SK-N-SH treated with all-trans-retinoic acid at 6 μM for 48 hours (cell line): ENCODE data around the gene CALY.

ENCODE experiments used
- ATAC-seq: fragments of 200-7000 bp; cut with Tn5 transposase; 3 replicates; pipeline ENCODE4 v1.9.1; 2020; ENCODE audit warnings: mild to moderate bottlenecking, moderate library complexity
- ARNTL ChIP-seq: fragments of 450-650 bp; formaldehyde crosslinking; IDR thresholded peaks from 2 replicates; pipeline ENCODE4 v1.5.0; 2020; ENCODE audit warnings: low read depth, mild to moderate bottlenecking, moderate library complexity, borderline replicate concordance
- BACH2 ChIP-seq: fragments of 250-450 bp; sonication (Bioruptor Pico); IDR thresholded peaks from 2 replicates; pipeline ENCODE4 v1.9.0; 2021; ENCODE audit warnings: mild to moderate bottlenecking, borderline replicate concordance
- CSDC2 ChIP-seq: fragments of 250-450 bp; sonication (Bioruptor Pico); IDR thresholded peaks from 2 replicates; pipeline ENCODE4 v1.5.0; 2020; ENCODE audit warnings: mild to moderate bottlenecking, moderate library complexity
- ESRRG ChIP-seq: fragments of 250-450 bp; sonication (Bioruptor Pico); IDR thresholded peaks from 2 replicates; pipeline ENCODE4 v1.6.1; 2021; ENCODE audit warnings: mild to moderate bottlenecking
- ISL1 ChIP-seq: fragments of 250-450 bp; sonication (Bioruptor Pico); IDR thresholded peaks from 2 replicates; pipeline ENCODE4 v2.1.2; 2022; ENCODE audit warnings: mild to moderate bottlenecking, moderate library complexity
- OSR1 ChIP-seq: fragments of 250-450 bp; sonication (Bioruptor Pico); IDR thresholded peaks from 2 replicates; pipeline ENCODE4 v1.8.0; 2022; ENCODE audit warnings: moderate library complexity, mild to moderate bottlenecking, inconsistent platforms
- PPARA ChIP-seq: fragments of 250-450 bp; sonication (Bioruptor Pico); IDR thresholded peaks from 2 replicates; pipeline ENCODE4 v1.5.0; 2020; ENCODE audit warnings: mild to moderate bottlenecking, borderline replicate concordance
- RARB ChIP-seq: fragments of 250-450 bp; sonication (Bioruptor Pico); IDR thresholded peaks from 2 replicates; pipeline ENCODE4 v1.8.0; 2021; ENCODE audit warnings: mild to moderate bottlenecking, moderate library complexity
- SNAI2 ChIP-seq: fragments of 250-450 bp; sonication (Bioruptor Pico); IDR thresholded peaks from 2 replicates; pipeline ENCODE4 v1.5.0; 2020; ENCODE audit warnings: mild to moderate bottlenecking, moderate library complexity
- TCF4 ChIP-seq: fragments of 250-450 bp; sonication (Bioruptor Pico); IDR thresholded peaks from 2 replicates; pipeline ENCODE4 v1.8.0; 2021; ENCODE audit warnings: mild to moderate bottlenecking, moderate library complexity, borderline replicate concordance
- TSHZ2 ChIP-seq: fragments of 250-450 bp; sonication (Bioruptor Pico); IDR thresholded peaks from 2 replicates; pipeline ENCODE4 v1.5.0; 2020; ENCODE audit warnings: mild to moderate bottlenecking, moderate library complexity
- ZC3H10 ChIP-seq: fragments of 250-450 bp; sonication (Bioruptor Pico); IDR thresholded peaks from 2 replicates; pipeline ENCODE4 v1.5.1; 2021; ENCODE audit warnings: mild to moderate bottlenecking, moderate library complexity
- ZFP30 ChIP-seq: fragments of 450-650 bp; formaldehyde crosslinking; IDR thresholded peaks from 2 replicates; pipeline ENCODE4 v1.5.0; 2022; ENCODE audit warnings: mild to moderate bottlenecking, moderate library complexity
- TF ChIP-seq, protein P1 (sequence below): fragments of 250-450 bp; sonication (Bioruptor Pico); IDR thresholded peaks from 2 replicates; pipeline ENCODE4 v1.5.1; 2020; ENCODE audit warnings: low read depth, mild to moderate bottlenecking, moderate library complexity
- TF ChIP-seq, protein P2 (sequence below): fragments of 250-450 bp; sonication (Bioruptor Pico); IDR thresholded peaks from 2 replicates; pipeline ENCODE4 v1.5.1; 2021; ENCODE audit warnings: mild to moderate bottlenecking, moderate library complexity
- TF ChIP-seq, protein P3 (sequence below): fragments of 250-450 bp; sonication (Bioruptor Pico); IDR thresholded peaks from 2 replicates; pipeline ENCODE4 v1.8.0; 2021; ENCODE audit warnings: low read depth, mild to moderate bottlenecking, moderate library complexity, borderline replicate concordance
- TF ChIP-seq, protein P4 (sequence below): fragments of 250-450 bp; sonication (Bioruptor Pico); IDR thresholded peaks from 2 replicates; pipeline ENCODE4 v1.8.0; 2020; ENCODE audit warnings: mild to moderate bottlenecking, moderate library complexity, borderline replicate concordance

Gene CALY

DNA sequence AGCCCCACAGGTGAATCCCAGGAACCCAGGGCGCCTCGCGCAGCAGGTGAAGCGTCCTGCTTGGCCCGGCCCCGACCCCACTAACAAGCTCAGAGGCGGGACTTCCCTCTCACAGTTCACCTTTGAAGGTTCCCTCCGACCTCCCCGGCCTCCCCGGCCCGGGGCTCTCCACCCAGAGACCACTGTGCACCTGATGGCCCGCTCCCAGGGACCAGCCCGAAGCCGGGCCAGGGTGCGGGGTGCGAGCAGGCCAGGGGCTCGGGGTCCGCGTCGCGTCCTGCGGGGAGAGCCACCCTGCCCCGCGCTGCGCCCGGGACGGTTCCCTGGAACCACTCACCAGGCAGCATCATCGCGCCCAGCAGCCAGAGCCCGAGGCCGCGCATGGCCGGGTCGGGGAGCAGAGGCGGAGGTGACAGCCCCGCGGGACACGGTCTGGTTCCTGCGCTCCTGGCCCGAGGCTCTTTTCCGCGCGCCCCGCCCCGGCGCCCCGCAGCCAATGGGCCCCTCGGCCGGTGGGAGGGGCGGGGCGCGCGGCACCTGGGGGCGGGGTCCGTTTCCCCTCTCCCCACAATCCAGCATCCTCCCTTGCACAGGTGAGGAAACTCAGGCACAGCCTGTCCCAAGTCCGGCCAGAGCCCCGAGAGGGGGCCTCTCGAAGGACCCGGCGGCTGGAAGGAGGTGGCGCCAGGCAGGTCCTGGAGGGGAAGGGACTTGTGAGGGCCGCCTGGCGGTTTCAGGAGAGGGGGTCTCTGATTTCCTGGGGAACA lies 60.1 kb downstream of the CALY start, which contains the start of gene ADAM8:
Gene ADAM8, minus strand, starts transcription at position 434 of the 767 bp plus-strand sequence. Its CDS starts 51 bp downstream, at position 383.
- peak; percentile 45 for ATAC-seq
- TF ChIP-seq, protein P1, sequence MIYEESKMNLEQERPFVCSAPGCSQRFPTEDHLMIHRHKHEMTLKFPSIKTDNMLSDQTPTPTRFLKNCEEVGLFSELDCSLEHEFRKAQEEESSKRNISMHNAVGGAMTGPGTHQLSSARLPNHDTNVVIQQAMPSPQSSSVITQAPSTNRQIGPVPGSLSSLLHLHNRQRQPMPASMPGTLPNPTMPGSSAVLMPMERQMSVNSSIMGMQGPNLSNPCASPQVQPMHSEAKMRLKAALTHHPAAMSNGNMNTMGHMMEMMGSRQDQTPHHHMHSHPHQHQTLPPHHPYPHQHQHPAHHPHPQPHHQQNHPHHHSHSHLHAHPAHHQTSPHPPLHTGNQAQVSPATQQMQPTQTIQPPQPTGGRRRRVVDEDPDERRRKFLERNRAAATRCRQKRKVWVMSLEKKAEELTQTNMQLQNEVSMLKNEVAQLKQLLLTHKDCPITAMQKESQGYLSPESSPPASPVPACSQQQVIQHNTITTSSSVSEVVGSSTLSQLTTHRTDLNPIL, result no peak
- TF ChIP-seq ZC3H10 (CRISPR knock-in tag) (no peak), SNAI2 (CRISPR knock-in tag) (no peak), BACH2 (CRISPR knock-in tag) (no peak), OSR1 (CRISPR knock-in tag) (no peak), RARB (CRISPR knock-in tag) (no peak), ESRRG (CRISPR knock-in tag) (no peak), ZFP30 (CRISPR knock-in tag) (no peak), ARNTL (CRISPR knock-in tag) (no peak), CSDC2 (CRISPR knock-in tag) (no peak), PPARA (CRISPR knock-in tag) (no peak), TSHZ2 (CRISPR knock-in tag) (no peak), TCF4 (CRISPR knock-in tag) (no peak), ISL1 (CRISPR knock-in tag) (no peak)
- TF ChIP-seq, protein P2, sequence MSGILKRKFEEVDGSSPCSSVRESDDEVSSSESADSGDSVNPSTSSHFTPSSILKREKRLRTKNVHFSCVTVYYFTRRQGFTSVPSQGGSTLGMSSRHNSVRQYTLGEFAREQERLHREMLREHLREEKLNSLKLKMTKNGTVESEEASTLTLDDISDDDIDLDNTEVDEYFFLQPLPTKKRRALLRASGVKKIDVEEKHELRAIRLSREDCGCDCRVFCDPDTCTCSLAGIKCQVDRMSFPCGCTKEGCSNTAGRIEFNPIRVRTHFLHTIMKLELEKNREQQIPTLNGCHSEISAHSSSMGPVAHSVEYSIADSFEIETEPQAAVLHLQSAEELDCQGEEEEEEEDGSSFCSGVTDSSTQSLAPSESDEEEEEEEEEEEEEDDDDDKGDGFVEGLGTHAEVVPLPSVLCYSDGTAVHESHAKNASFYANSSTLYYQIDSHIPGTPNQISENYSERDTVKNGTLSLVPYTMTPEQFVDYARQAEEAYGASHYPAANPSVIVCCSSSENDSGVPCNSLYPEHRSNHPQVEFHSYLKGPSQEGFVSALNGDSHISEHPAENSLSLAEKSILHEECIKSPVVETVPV (CRISPR knock-in tag), result no peak
- TF ChIP-seq, protein P3, sequence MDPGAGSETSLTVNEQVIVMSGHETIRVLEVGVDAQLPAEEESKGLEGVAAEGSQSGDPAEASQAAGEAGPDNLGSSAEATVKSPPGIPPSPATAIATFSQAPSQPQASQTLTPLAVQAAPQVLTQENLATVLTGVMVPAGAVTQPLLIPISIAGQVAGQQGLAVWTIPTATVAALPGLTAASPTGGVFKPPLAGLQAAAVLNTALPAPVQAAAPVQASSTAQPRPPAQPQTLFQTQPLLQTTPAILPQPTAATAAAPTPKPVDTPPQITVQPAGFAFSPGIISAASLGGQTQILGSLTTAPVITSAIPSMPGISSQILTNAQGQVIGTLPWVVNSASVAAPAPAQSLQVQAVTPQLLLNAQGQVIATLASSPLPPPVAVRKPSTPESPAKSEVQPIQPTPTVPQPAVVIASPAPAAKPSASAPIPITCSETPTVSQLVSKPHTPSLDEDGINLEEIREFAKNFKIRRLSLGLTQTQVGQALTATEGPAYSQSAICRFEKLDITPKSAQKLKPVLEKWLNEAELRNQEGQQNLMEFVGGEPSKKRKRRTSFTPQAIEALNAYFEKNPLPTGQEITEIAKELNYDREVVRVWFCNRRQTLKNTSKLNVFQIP, result no peak
- TF ChIP-seq, protein P4, sequence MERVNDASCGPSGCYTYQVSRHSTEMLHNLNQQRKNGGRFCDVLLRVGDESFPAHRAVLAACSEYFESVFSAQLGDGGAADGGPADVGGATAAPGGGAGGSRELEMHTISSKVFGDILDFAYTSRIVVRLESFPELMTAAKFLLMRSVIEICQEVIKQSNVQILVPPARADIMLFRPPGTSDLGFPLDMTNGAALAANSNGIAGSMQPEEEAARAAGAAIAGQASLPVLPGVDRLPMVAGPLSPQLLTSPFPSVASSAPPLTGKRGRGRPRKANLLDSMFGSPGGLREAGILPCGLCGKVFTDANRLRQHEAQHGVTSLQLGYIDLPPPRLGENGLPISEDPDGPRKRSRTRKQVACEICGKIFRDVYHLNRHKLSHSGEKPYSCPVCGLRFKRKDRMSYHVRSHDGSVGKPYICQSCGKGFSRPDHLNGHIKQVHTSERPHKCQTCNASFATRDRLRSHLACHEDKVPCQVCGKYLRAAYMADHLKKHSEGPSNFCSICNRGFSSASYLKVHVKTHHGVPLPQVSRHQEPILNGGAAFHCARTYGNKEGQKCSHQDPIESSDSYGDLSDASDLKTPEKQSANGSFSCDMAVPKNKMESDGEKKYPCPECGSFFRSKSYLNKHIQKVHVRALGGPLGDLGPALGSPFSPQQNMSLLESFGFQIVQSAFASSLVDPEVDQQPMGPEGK (CRISPR knock-in tag), result no peak

- ATAC-seq, result peak; percentile 2; the same call in 1 of the 3 replicates
- TF ChIP-seq ZFP30 (CRISPR knock-in tag) (no peak), TSHZ2 (CRISPR knock-in tag) (no peak)
Measured at GRCh38 chr10:133276100-133276434, 60.6 kb downstream of the CALY start.
